ENCODE data around the gene FMNL3. TPM values are rescaled to one million over a fixed set of nuclear protein-coding genes. Genes with fewer than 3 reads are reported as not detected.

Gene FMNL3
- total and polyA plus RNA-seq, 2 of the 13 experiments (the other 11 are each of a cell fraction or from before 2014, with no cell fraction given), result 0.44 to 1.1 TPM

- TF ChIP-seq ZBTB44 (CRISPR knock-in tag; IDR thresholded peaks at IDR 0.05) (no peak), BCLAF1 (IDR thresholded peaks at IDR 0.05) (no peak), CERS6 (CRISPR knock-in tag; IDR thresholded peaks at IDR 0.05) (no peak)
Observed at GRCh38 chr12:49588721-49589516, 118.3 kb downstream of the FMNL3 start (continued).

GRCh38 chr12:49588281-49588680, 118.9 kb downstream of the FMNL3 start:
- no peaks in the 10 kb centered on the region for H4K20me1 ChIP-seq (ENCODE audit: insufficient read depth, low read length)
- H3K27me3 ChIP-seq (ENCODE audit: control insufficient read depth in 1 of 2, insufficient read depth in 2 of 2, low read length in 2 of 2), result no peaks in the 10 kb centered on the region
- peaks cover 6 to 10% of the 10 kb centered on the region in 2 experiments; a peak in 4 of 5 replicates for H3K36me3 ChIP-seq (replicated peaks in 1 of 2; ENCODE audit: control insufficient read depth in 1 of 2, insufficient read depth in 2 of 2, low read length in 2 of 2)
- H3K4me1 ChIP-seq (ENCODE audit: insufficient read depth, low read length), result no peaks in the 10 kb centered on the region
- H3K4me3 ChIP-seq (replicated peaks in 1 of 3; ENCODE audit: insufficient read depth in 1 of 3, low read depth in 2 of 3, low read length in 3 of 3), result no peak overlapping the region
- H3K9ac ChIP-seq (ENCODE audit: insufficient read depth, low read depth, low read length), result no peak overlapping the region
- ChIA-PET CTCF (ENCODE audit: low intra/inter-chr PET ratio, low total read pairs) (no interaction called here), POLR2A (no interaction called here)
- H3K79me2 ChIP-seq (ENCODE audit: insufficient read depth, low read length), result no peaks in the 10 kb centered on the region
- intact Hi-C loops (cut with micrococcal nuclease; ENCODE audit: unreplicated experiment), result no loop called here
- DNase-seq (ENCODE audit: low spot score) (no peak), ATAC-seq (no peak), FAIRE-seq (no peak)
- no peak overlapping the region for H2AFZ ChIP-seq (ENCODE audit: low read length)
- no peaks in the 10 kb centered on the region for H3K9me3 ChIP-seq (ENCODE audit: low read length)
- no peak overlapping the region for H3K27ac ChIP-seq (ENCODE audit: extremely low read length, insufficient read depth, low read length)
- BruUV-seq (replicated peaks), result no TSS peak
- WGBS (ENCODE audit: low lambda C conversion rate), result 98% methylated on average over 7 of the region's 7 CpGs
- in situ Hi-C loops (cut with HindIII; ENCODE audit: extremely low pct_ligation_motif_present, low pct_unique_long_range_greater_than_20kb), result no loop called here
- H3K4me2 ChIP-seq (ENCODE audit: low read depth, low read length), result no peak overlapping the region
- TF ChIP-seq ZNF562 (CRISPR knock-in tag; IDR thresholded peaks at IDR 0.05; ENCODE audit: borderline replicate concordance) (no peak), BATF2 (CRISPR knock-in tag; IDR thresholded peaks at IDR 0.05) (no peak), CEBPB (IDR thresholded peaks at IDR 0.05; ENCODE audit: borderline replicate concordance, low read depth, low read length) (no peak), ZBTB44 (CRISPR knock-in tag; IDR thresholded peaks at IDR 0.05) (no peak), JDP2 (CRISPR knock-in tag; IDR thresholded peaks at IDR 0.05; ENCODE audit: borderline replicate concordance) (no peak), LRRFIP1 (CRISPR knock-in tag; conservative IDR thresholded peaks at IDR 0.05) (no peak), LBX2 (CRISPR knock-in tag; IDR thresholded peaks at IDR 0.05; ENCODE audit: borderline replicate concordance) (no peak)
